ENCODE results near the gene CAD. TPM values are rescaled to one million over a fixed set of nuclear protein-coding genes. Genes with fewer than 3 reads are reported as not detected.

CAD gene
- total and polyA plus RNA-seq, 9 of the 15 experiments (the other 6 are each of a cell fraction or from before 2014, with no cell fraction given): 7.5 to 126 (median 33.7) TPM

DNA sequence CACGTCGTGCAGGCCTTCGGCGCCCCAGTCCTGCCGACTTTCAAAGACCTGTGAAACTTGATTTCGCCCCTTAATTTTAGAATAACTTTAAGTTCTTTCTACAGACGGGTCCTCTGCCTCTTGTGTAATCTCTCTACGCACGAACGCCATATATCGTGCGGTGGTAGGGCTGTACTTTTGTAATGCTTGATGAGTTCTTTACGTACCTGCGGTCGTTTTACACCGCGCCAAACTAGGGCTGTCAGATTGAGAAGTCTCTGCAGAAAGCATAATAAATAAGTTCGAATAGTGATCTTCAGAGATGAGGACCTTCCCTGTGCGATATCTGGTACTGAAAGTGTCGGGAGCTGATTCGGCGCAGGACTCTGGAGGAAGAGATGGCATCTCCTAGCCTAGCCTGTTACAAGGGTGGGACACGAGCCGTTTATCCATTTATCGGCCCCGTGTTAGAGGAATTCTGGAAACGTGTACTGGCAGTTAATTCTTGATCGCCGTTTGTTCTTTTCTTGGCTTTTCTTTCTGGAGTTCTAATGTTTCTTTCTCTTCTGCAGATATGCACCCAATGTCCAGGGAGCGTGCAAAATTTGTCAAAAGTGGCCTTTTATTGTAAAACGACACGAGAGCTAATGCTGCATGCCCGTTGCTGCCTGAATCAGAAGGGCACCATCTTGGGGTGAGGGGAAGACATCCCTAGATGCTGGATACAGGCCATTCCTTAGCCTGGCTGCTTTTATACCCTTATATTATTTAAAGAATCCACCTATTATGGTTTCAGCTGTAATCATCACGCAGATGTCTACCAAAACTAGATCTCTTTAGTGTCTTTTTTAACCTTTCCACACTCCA lies 4.3 kb upstream of the CAD start (continued):
- TF ChIP-seq RCOR1 (IDR thresholded peaks at IDR 0.05; ENCODE audit: borderline replicate concordance in 1 of 2, low read depth in 2 of 2, low read length in 2 of 2) (0 out of 4 replicates have a peak, but pooled peaks of 1 of the 2 experiments have one; percentile 15), PML (IDR thresholded peaks at IDR 0.05; ENCODE audit: low read length) (no peak), YY1 (IDR thresholded peaks at IDR 0.05; ENCODE audit: borderline replicate concordance in 1 of 3, control insufficient read depth in 1 of 3, extremely low read depth in 1 of 3, insufficient read depth in 3 of 3, insufficient read length in 1 of 3, insufficient replicate concordance in 2 of 3, low read depth in 1 of 3, low read length in 2 of 3) (peak in 1 of 3 experiments; percentile 67), ZNF764 (CRISPR knock-in tag; IDR thresholded peaks at IDR 0.05; ENCODE audit: low read depth) (no peak), ZNF121 (CRISPR knock-in tag; conservative IDR thresholded peaks at IDR 0.05) (no peak), TAF1 (IDR thresholded peaks at IDR 0.05; ENCODE audit: control insufficient read depth, extremely low read depth, insufficient read depth, low read length, severe bottlenecking) (peak; percentile 38), NRF1 (conservative IDR thresholded peaks at IDR 0.05 in 1 of 2, IDR thresholded peaks at IDR 0.05 in 1 of 2) (peak in 1 of 2 experiments; percentile 44; a peak in 2 of 4 replicates), ARNT (IDR thresholded peaks at IDR 0.05) (0 out of 4 replicates have a peak, but pooled peaks of 1 of the 2 experiments have one; percentile 16), HEY1 (CRISPR knock-in tag; IDR thresholded peaks at IDR 0.05; ENCODE audit: borderline replicate concordance) (no peak), GTF2E2 (tag; IDR thresholded peaks at IDR 0.05) (peak; percentile 6; the same call in 1 of the 2 replicates), RBM22 (IDR thresholded peaks at IDR 0.05; ENCODE audit: low read depth, low read length, poor library complexity, severe bottlenecking) (no peak), FOSL1 (tag; conservative IDR thresholded peaks at IDR 0.05) (0 out of 2 replicates have a peak, but pooled peaks have one; percentile 15)
- TF ChIP-seq, protein P1, sequence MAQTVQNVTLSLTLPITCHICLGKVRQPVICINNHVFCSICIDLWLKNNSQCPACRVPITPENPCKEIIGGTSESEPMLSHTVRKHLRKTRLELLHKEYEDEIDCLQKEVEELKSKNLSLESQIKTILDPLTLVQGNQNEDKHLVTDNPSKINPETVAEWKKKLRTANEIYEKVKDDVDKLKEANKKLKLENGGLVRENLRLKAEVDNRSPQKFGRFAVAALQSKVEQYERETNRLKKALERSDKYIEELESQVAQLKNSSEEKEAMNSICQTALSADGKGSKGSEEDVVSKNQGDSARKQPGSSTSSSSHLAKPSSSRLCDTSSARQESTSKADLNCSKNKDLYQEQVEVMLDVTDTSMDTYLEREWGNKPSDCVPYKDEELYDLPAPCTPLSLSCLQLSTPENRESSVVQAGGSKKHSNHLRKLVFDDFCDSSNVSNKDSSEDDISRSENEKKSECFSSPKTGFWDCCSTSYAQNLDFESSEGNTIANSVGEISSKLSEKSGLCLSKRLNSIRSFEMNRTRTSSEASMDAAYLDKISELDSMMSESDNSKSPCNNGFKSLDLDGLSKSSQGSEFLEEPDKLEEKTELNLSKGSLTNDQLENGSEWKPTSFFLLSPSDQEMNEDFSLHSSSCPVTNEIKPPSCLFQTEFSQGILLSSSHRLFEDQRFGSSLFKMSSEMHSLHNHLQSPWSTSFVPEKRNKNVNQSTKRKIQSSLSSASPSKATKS (CRISPR knock-in tag; IDR thresholded peaks at IDR 0.05): no peak
- TF ChIP-seq, protein P2, sequence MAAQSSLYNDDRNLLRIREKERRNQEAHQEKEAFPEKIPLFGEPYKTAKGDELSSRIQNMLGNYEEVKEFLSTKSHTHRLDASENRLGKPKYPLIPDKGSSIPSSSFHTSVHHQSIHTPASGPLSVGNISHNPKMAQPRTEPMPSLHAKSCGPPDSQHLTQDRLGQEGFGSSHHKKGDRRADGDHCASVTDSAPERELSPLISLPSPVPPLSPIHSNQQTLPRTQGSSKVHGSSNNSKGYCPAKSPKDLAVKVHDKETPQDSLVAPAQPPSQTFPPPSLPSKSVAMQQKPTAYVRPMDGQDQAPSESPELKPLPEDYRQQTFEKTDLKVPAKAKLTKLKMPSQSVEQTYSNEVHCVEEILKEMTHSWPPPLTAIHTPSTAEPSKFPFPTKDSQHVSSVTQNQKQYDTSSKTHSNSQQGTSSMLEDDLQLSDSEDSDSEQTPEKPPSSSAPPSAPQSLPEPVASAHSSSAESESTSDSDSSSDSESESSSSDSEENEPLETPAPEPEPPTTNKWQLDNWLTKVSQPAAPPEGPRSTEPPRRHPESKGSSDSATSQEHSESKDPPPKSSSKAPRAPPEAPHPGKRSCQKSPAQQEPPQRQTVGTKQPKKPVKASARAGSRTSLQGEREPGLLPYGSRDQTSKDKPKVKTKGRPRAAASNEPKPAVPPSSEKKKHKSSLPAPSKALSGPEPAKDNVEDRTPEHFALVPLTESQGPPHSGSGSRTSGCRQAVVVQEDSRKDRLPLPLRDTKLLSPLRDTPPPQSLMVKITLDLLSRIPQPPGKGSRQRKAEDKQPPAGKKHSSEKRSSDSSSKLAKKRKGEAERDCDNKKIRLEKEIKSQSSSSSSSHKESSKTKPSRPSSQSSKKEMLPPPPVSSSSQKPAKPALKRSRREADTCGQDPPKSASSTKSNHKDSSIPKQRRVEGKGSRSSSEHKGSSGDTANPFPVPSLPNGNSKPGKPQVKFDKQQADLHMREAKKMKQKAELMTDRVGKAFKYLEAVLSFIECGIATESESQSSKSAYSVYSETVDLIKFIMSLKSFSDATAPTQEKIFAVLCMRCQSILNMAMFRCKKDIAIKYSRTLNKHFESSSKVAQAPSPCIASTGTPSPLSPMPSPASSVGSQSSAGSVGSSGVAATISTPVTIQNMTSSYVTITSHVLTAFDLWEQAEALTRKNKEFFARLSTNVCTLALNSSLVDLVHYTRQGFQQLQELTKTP (IDR thresholded peaks at IDR 0.05; ENCODE audit: low read depth in 1 of 2, partially characterized antibody in 2 of 2): peak in 1 of 2 experiments; percentile 67
- TF ChIP-seq, protein P3, sequence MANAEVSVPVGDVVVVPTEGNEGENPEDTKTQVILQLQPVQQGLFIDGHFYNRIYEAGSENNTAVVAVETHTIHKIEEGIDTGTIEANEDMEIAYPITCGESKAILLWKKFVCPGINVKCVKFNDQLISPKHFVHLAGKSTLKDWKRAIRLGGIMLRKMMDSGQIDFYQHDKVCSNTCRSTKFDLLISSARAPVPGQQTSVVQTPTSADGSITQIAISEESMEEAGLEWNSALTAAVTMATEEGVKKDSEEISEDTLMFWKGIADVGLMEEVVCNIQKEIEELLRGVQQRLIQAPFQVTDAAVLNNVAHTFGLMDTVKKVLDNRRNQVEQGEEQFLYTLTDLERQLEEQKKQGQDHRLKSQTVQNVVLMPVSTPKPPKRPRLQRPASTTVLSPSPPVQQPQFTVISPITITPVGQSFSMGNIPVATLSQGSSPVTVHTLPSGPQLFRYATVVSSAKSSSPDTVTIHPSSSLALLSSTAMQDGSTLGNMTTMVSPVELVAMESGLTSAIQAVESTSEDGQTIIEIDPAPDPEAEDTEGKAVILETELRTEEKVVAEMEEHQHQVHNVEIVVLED (CRISPR knock-in tag; IDR thresholded peaks at IDR 0.05): no peak
- TF ChIP-seq, protein P4, sequence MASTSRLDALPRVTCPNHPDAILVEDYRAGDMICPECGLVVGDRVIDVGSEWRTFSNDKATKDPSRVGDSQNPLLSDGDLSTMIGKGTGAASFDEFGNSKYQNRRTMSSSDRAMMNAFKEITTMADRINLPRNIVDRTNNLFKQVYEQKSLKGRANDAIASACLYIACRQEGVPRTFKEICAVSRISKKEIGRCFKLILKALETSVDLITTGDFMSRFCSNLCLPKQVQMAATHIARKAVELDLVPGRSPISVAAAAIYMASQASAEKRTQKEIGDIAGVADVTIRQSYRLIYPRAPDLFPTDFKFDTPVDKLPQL (IDR thresholded peaks at IDR 0.05; ENCODE audit: extremely low read depth, insufficient read length): peak; percentile 1
